Heart left ventricle (tissue), 16 donors: ENCODE data around the gene NAALADL2. TPM values are rescaled to one million over a fixed set of nuclear protein-coding genes. Genes with fewer than 3 reads are reported as not detected.
A peak's percentile ranks its signal among the peaks of the same experiment; 100 is the strongest.

Source experiments
- ATAC-seq, 4 donors: fragments of 200-7000 bp; cut with Tn5 transposase; one replicate each; pipeline ENCODE4 v1.9.1; 2020 to 2022; ENCODE audit warnings: moderate library complexity in 4 of 4, mild to moderate bottlenecking in 3 of 4, moderate number of reproducible peaks in 1 of 4
- DNase-seq, 5 donors: peaks; one replicate each; pipeline ENCODE4 v3.0.0-alpha.2; 2020
- H3K27ac ChIP-seq, 12 donors: fragments of 200-600 bp; sonication (generic) in 4 of 12; one replicate each; pipeline versions ENCODE4 v1.5.0 to v1.8.0; 2016 to 2022; ENCODE audit warnings: mild to moderate bottlenecking in 2 of 12
- H3K27me3 ChIP-seq, 9 donors: fragments of 200-600 bp; sonication (generic) in 2 of 9; one replicate each; pipeline versions ENCODE4 v1.5.1 to v1.8.0; 2016 to 2022; ENCODE audit warnings: mild to moderate bottlenecking in 3 of 9
- H3K36me3 ChIP-seq, 9 donors: fragments of 200-600 bp; sonication (generic) in 2 of 9; one replicate each; pipeline versions ENCODE4 v1.5.0 to v1.8.0; 2018 to 2022; ENCODE audit warnings: mild to moderate bottlenecking in 2 of 9
- H3K4me1 ChIP-seq, 12 donors: fragments of 200-600 bp; sonication (generic) in 4 of 12; one replicate each; pipeline versions ENCODE4 v1.5.0 to v1.8.0; 2016 to 2022; ENCODE audit warnings: mild to moderate bottlenecking in 3 of 12
- H3K4me3 ChIP-seq, 12 donors: fragments of 200-600 bp; sonication (generic) in 4 of 12; one replicate each; pipeline versions ENCODE4 v1.5.0 to v1.8.0; 2017 to 2022; ENCODE audit warnings: mild to moderate bottlenecking in 9 of 12, moderate library complexity in 4 of 12
- H3K9me3 ChIP-seq, 12 donors: fragments of 200-600 bp; sonication (generic) in 4 of 12; one replicate each; pipeline versions ENCODE4 v1.5.0 to v1.8.0; 2016 to 2022; ENCODE audit warnings: mild to moderate bottlenecking in 1 of 12
- CTCF ChIP-seq, 12 donors: fragments of 200-600 bp; sonication (generic) in 4 of 12; IDR thresholded peaks; one replicate each; pipeline versions ENCODE4 v1.5.0 to v1.8.0; 2018 to 2022; ENCODE audit warnings: antibody characterized with exemption in 12 of 12, mild to moderate bottlenecking in 5 of 12
- POLR2A ChIP-seq, 2 donors: fragments of 450-650 bp; IDR thresholded peaks; one replicate each; pipeline ENCODE4 v1.6.1; 2017; ENCODE audit warnings: antibody characterized with exemption in 2 of 2, mild to moderate bottlenecking in 2 of 2, moderate library complexity in 2 of 2
- WGBS, 4 donors: extraction: QIAGEN DNeasy Blood & Tissue Kit in 2 of 4; methylation state at CpG; one replicate each; pipeline versions ENCODE4 v1.1.5 to v1.1.7; 2013 to 2018; 5-methylcytosine and 5-hydroxymethylcytosine counted together
- intact Hi-C, 10 donors: fragments of 100-400 bp; cut with DNase I; formaldehyde crosslinking; loops; one replicate each; pipeline versions ENCODE4 v1.11.1 to v1.14.2; 2022
- polyA plus RNA-seq, 2 donors: library from polyadenylated mRNA; stranded (reverse); fragments of 200-250 nt; gene quantifications; one replicate each; pipeline ENCODE4 v1.2.3, GENCODE V29; 2013
- total RNA-seq, 9 donors: library from RNA; depleted of rRNA in 2 of 9; stranded (reverse); fragments of >200 nt in 2 of 9; fragmentation: NEBNext Ultra II Directional in 3 of 9; extraction: Animal tissue kit (Norgen Biotek cat#: 25700) in 3 of 9; gene quantifications; one replicate each; pipeline versions ENCODE4 v1.1.0 to v1.2.4, GENCODE V29; 2016 to 2023
- donor health status: ischemic (EF 13 %, LVEDD 7.1; RV severe dilation, severe dysfunction).
- donor health status: healthy with polysubstance abuse.
- donor health status: DM: no; HTN: yes; CAD: no.
- donor health status: DM: no; HTN: no; CAD: no.
- donor health status: ischemic (EF 25% LVEDD 6.9; RV normal size, moderate dysfunction).
- donor health status: ischemic (EF 25% LVEDD 5.7; RV mildly dilated, moderate dysfunction).
- donor health status: healthy.
- donor health status: DM: yes; HTN: yes; CAD: no.
- donor health status: ischemic (EF 35%, LVEDD 5.7; RV mildly dilated, moderate dysfunction).
- donor health status: nonischemic (EF 11% LVEDD 7.7; RV severe dilation, severe dysfunction).
- donor health status: DM: yes; HTN: yes; CAD: no.
- donor health status: PGD.
- donor health status: ischemic (EF 29% LVEDD 5.4; RV normal size, mild dysfunction).
- donor health status: nonischemic (EF 23%, LVEDD 6.1; RV moderate dilation, normal function).

Gene NAALADL2
- total and polyA plus RNA-seq, 11 donors: 0.23 to 8.5 (median 3.0) TPM

- 45 to 93% (median 56%) methylated on average over 2 of the region's 2 CpGs for WGBS, 4 donors
- Histone ChIP-seq H3K27ac (no peak overlapping the region), H3K36me3 (no peaks in the 10 kb centered on the region), H3K9me3 (peaks cover 0 to 7% (median 0%) of the 10 kb centered on the region in 12 donors), H3K4me1 (no peaks in the 10 kb centered on the region), H3K27me3 (no peaks in the 10 kb centered on the region), H3K4me3 (no peak overlapping the region)
- TF ChIP-seq POLR2A (IDR thresholded peaks at IDR 0.05) (no peak), CTCF (IDR thresholded peaks at IDR 0.05) (no peak)
- ATAC-seq (no peak), DNase-seq (no peak)
- intact Hi-C loops: no loop called here
Measured at GRCh38 chr3:175294793-175295192, 435.7 kb downstream of the NAALADL2 start.

GRCh38 chr3:175295248-175296130 lies 436.4 kb downstream of the NAALADL2 start:
- 49 to 75% (median 56%) methylated on average over 4 of the region's 4 CpGs for WGBS, 4 donors
- intact Hi-C loops: no loop called here
- H3K27me3 ChIP-seq: no peaks in the 10 kb centered on the region
- no peak overlapping the region for H3K27ac ChIP-seq
- no peaks in the 10 kb centered on the region for H3K4me1 ChIP-seq
- no peaks in the 10 kb centered on the region for H3K36me3 ChIP-seq
- H3K4me3 ChIP-seq: no peak overlapping the region
- TF ChIP-seq POLR2A (IDR thresholded peaks at IDR 0.05): no peak
- no peak for TF ChIP-seq CTCF (IDR thresholded peaks at IDR 0.05)
- DNase-seq (no peak), ATAC-seq (no peak)
- peaks cover 0 to 7% (median 0%) of the 10 kb centered on the region in 12 donors for H3K9me3 ChIP-seq

GRCh38 chr3:175297216-175297615 lies 438.1 kb downstream of the NAALADL2 start:
- intact Hi-C loops: no loop called here
- TF ChIP-seq CTCF (IDR thresholded peaks at IDR 0.05) (no peak), POLR2A (IDR thresholded peaks at IDR 0.05) (no peak)
- 88 to 94% (median 90%) methylated on average over 2 of the region's 2 CpGs for WGBS, 4 donors

GRCh38 chr3:175301741-175302140 lies 442.6 kb downstream of the NAALADL2 start:
- Histone ChIP-seq H3K9me3 (peaks cover 0 to 16% (median 0%) of the 10 kb centered on the region in 12 donors), H3K36me3 (no peaks in the 10 kb centered on the region), H3K27ac (no peak overlapping the region), H3K27me3 (no peaks in the 10 kb centered on the region), H3K4me3 (no peak overlapping the region), H3K4me1 (peaks cover 0 to 6% (median 0%) of the 10 kb centered on the region in 12 donors)
- intact Hi-C loops: no loop called here
- 90 to 93% (median 91%) methylated on average over 3 of the region's 3 CpGs for WGBS, 4 donors
- no peak for ATAC-seq
- TF ChIP-seq CTCF (IDR thresholded peaks at IDR 0.05): no peak
- TF ChIP-seq POLR2A (IDR thresholded peaks at IDR 0.05): no peak
- DNase-seq: no peak

More at GRCh38 chr3:175297216-175297615, 438.1 kb downstream of the NAALADL2 start:
- H3K4me1 ChIP-seq: no peaks in the 10 kb centered on the region
- no peaks in the 10 kb centered on the region for H3K27me3 ChIP-seq
- H3K9me3 ChIP-seq: peaks cover 0 to 16% (median 0%) of the 10 kb centered on the region in 12 donors
- no peak for DNase-seq
- H3K36me3 ChIP-seq: no peaks in the 10 kb centered on the region
- no peak for ATAC-seq
- peak overlapping the region in 3 of 12 donors; percentile 20 to 54 (median 26) for H3K27ac ChIP-seq
- H3K4me3 ChIP-seq: no peak overlapping the region
